H9 (cell line): ENCODE measurements around the gene CORO2B. TPM values are rescaled to one million over a fixed set of nuclear protein-coding genes. Genes with fewer than 3 reads are reported as not detected.

ENCODE experiments used
- DNase-seq: peaks from one replicate; pipeline ENCODE4 v3.0.0-alpha.2; 2017
- H2AFZ ChIP-seq: one replicate; pipeline ENCODE4 v1.6.1; 2013; ENCODE audit warnings: mild to moderate bottlenecking, low read length, control low read depth, moderate library complexity
- H2AK5ac ChIP-seq: 2 replicates; pipeline ENCODE4 v1.6.1; 2013; ENCODE audit warnings: low read length, control low read depth, mixed read lengths; ENCODE audit not compliant: insufficient read length
- H2BK120ac ChIP-seq: one replicate; pipeline ENCODE4 v1.6.1; 2013; ENCODE audit warnings: low read depth, mild to moderate bottlenecking, low read length, control low read depth, inconsistent platforms; ENCODE audit not compliant: poor library complexity, severe bottlenecking
- H2BK12ac ChIP-seq: 2 replicates; pipeline ENCODE4 v1.6.1; 2013; ENCODE audit warnings: low read length, control low read depth, mixed read lengths, low read depth; ENCODE audit not compliant: insufficient read length
- H2BK15ac ChIP-seq: 2 replicates; pipeline ENCODE4 v1.6.1; 2013; ENCODE audit warnings: low read depth, low read length, control low read depth
- H2BK20ac ChIP-seq: one replicate; pipeline ENCODE4 v1.6.1; 2013; ENCODE audit warnings: low read depth, mild to moderate bottlenecking, low read length, control low read depth, inconsistent platforms; ENCODE audit not compliant: poor library complexity, severe bottlenecking
- H2BK5ac ChIP-seq: 2 replicates; pipeline ENCODE4 v1.6.1; 2013; ENCODE audit warnings: low read length, control low read depth, mixed read lengths; ENCODE audit not compliant: insufficient read length
- H3K14ac ChIP-seq: 2 replicates; pipeline ENCODE4 v1.6.1; 2013; ENCODE audit warnings: low read length, control low read depth; ENCODE audit not compliant: insufficient read depth
- H3K18ac ChIP-seq: 2 replicates; pipeline ENCODE4 v1.6.1; 2013; ENCODE audit warnings: low read depth, mild to moderate bottlenecking, mixed read lengths, low read length, control low read depth; ENCODE audit not compliant: insufficient read length
- H3K23ac ChIP-seq: 2 replicates; pipeline ENCODE4 v1.6.1; 2013; ENCODE audit warnings: low read length, control low read depth, mixed read lengths, low read depth; ENCODE audit not compliant: insufficient read length
- H3K23me2 ChIP-seq: 2 replicates; pipeline ENCODE4 v1.6.1; 2013; ENCODE audit warnings: low read depth, mild to moderate bottlenecking, mixed read lengths, low read length, control low read depth; ENCODE audit not compliant: insufficient read length, poor library complexity, severe bottlenecking
- H3K27ac ChIP-seq: 2 replicates; pipeline ENCODE4 v1.5.1; 2013; ENCODE audit warnings: low read length, control low read depth, mixed read lengths, low read depth; ENCODE audit not compliant: insufficient read length
- H3K27me3 ChIP-seq: 2 replicates; pipeline ENCODE4 v1.6.1; 2013; ENCODE audit warnings: low read length, control low read depth, inconsistent platforms; ENCODE audit not compliant: insufficient read depth
- H3K4ac ChIP-seq: 2 replicates; pipeline ENCODE4 v1.6.1; 2013; ENCODE audit warnings: low read depth, mild to moderate bottlenecking, control low read depth, inconsistent platforms, low read length, moderate library complexity
- H3K4me1 ChIP-seq: 2 replicates; pipeline ENCODE4 v1.6.1; 2013; ENCODE audit warnings: low read length, control low read depth, inconsistent platforms; ENCODE audit not compliant: insufficient read depth
- H3K4me2 ChIP-seq: 2 replicates; pipeline ENCODE4 v1.6.1; 2013; ENCODE audit warnings: low read length, control low read depth, mixed read lengths; ENCODE audit not compliant: insufficient read length, insufficient read depth
- H3K56ac ChIP-seq: 2 replicates; pipeline ENCODE4 v1.6.1; 2013; ENCODE audit warnings: low read depth, mild to moderate bottlenecking, mixed read lengths, low read length, control low read depth; ENCODE audit not compliant: insufficient read length
- H3K79me1 ChIP-seq: 2 replicates; pipeline ENCODE4 v1.6.1; 2013; ENCODE audit warnings: low read depth, mild to moderate bottlenecking, moderate library complexity, low read length, control low read depth, inconsistent platforms; ENCODE audit not compliant: insufficient read depth, poor library complexity, severe bottlenecking
- H3K79me2 ChIP-seq: 2 replicates; pipeline ENCODE4 v1.6.1; 2013; ENCODE audit warnings: low read length, control low read depth, inconsistent platforms; ENCODE audit not compliant: insufficient read depth
- H3K9ac ChIP-seq: 2 replicates; pipeline ENCODE4 v1.6.1; 2013; ENCODE audit warnings: low read length, control low read depth, mixed read lengths; ENCODE audit not compliant: insufficient read length; ENCODE audit errors: extremely low read depth
- H3K9me3 ChIP-seq: one replicate; pipeline ENCODE4 v1.6.1; 2013; ENCODE audit warnings: low read depth, low read length, inconsistent platforms; ENCODE audit not compliant: control insufficient read depth
- H3T11ph ChIP-seq: one replicate; pipeline ENCODE4 v1.6.1; 2013; ENCODE audit warnings: mild to moderate bottlenecking, low read length, control low read depth, inconsistent platforms
- H4K20me1 ChIP-seq: one replicate; pipeline ENCODE4 v1.6.1; 2013; ENCODE audit not compliant: control insufficient read depth, insufficient read length, insufficient read depth
- H4K5ac ChIP-seq: 2 replicates; pipeline ENCODE4 v1.6.1; 2013; ENCODE audit warnings: low read depth, mild to moderate bottlenecking, mixed read lengths, low read length, control low read depth; ENCODE audit not compliant: insufficient read length
- H4K8ac ChIP-seq: replicated peaks from 2 replicates; pipeline ENCODE4 v1.6.1; 2013; ENCODE audit warnings: low read length, control low read depth, mixed read lengths, low read depth; ENCODE audit not compliant: insufficient read length
- H4K91ac ChIP-seq: 2 replicates; pipeline ENCODE4 v1.6.1; 2013; ENCODE audit warnings: low read depth, mild to moderate bottlenecking, moderate library complexity, mixed read lengths, low read length, control low read depth; ENCODE audit not compliant: insufficient read length
- H3K27ac Mint-ChIP-seq, 3 experiments: 2 replicates in 2 of 3; 3 replicates in 1 of 3; pipeline ENCODE4 v1.8.0; 2020 to 2021; ENCODE audit warnings: mixed read lengths in 3 of 3, mild to moderate bottlenecking in 1 of 3, moderate library complexity in 1 of 3
- H3K27me3 Mint-ChIP-seq: 2 replicates; pipeline ENCODE4 v1.8.0; 2021; ENCODE audit warnings: low read depth, mild to moderate bottlenecking, moderate library complexity, mixed read lengths
- H3K36me3 Mint-ChIP-seq, 3 experiments: 2 replicates in 2 of 3; 3 replicates in 1 of 3; pipeline ENCODE4 v1.8.0; 2020 to 2021; ENCODE audit warnings: low read depth in 3 of 3, mixed read lengths in 3 of 3; ENCODE audit not compliant: insufficient read depth in 1 of 3
- H3K4me1 Mint-ChIP-seq, 2 experiments: 2 replicates each; pipeline ENCODE4 v1.8.0; 2020; ENCODE audit warnings: mixed read lengths in 2 of 2
- H3K4me3 Mint-ChIP-seq, 2 experiments: 2 replicates in 1 of 2; 3 replicates in 1 of 2; pipeline ENCODE4 v1.8.0; 2020 to 2021; ENCODE audit warnings: mild to moderate bottlenecking in 2 of 2, mixed read lengths in 2 of 2, moderate library complexity in 1 of 2
- H3K9me3 Mint-ChIP-seq, 2 experiments: 2 replicates in 1 of 2; 3 replicates in 1 of 2; pipeline ENCODE4 v1.8.0; 2020; ENCODE audit warnings: mild to moderate bottlenecking in 2 of 2, mixed read lengths in 2 of 2, moderate library complexity in 1 of 2
- WGBS: extraction: QIAGEN DNeasy Blood & Tissue Kit; methylation state at CpG from one replicate; pipeline ENCODE4 v1.1.7; 2013; ENCODE audit warnings: missing lambda C conversion rate, low lambda C conversion rate, mixed read lengths; ENCODE audit not compliant: insufficient read length; ENCODE audit errors: extremely low coverage; 5-methylcytosine and 5-hydroxymethylcytosine counted together
- total RNA-seq: library from RNA; stranded (reverse); gene quantifications from 2 replicates; pipeline ENCODE4 v1.2.1, GENCODE V29; 2021
- TF ChIP-seq, protein P1 (sequence below): fragments of 200-600 bp; sonication (generic); conservative IDR thresholded peaks from 3 replicates; pipeline ENCODE4 v1.8.0; 2021; ENCODE audit warnings: antibody characterized with exemption, mild to moderate bottlenecking

CORO2B gene
- total RNA-seq, 1 experiment from 2014 or later = 3.1 TPM

GRCh38 chr15:68552773-68553172, 26.0 kb upstream of the CORO2B start:
- H3K9me3 ChIP-seq = no peaks in the 10 kb centered on the region
- no peaks in the 10 kb centered on the region for H3K23me2 ChIP-seq
- no peaks in the 10 kb centered on the region for H3K27me3 ChIP-seq
- H3K27ac Mint-ChIP-seq = peak overlapping the region in 1 of 3 experiments; percentile 20; a peak in 1 of 7 replicates
- H2BK5ac ChIP-seq = no peak overlapping the region
- H4K8ac ChIP-seq = no peak overlapping the region
- peaks cover 33% of the 10 kb centered on the region for H3K27me3 Mint-ChIP-seq
- H3K4me1 Mint-ChIP-seq = peaks cover 3 to 5% of the 10 kb centered on the region in 2 experiments
- H3K27ac ChIP-seq = no peak overlapping the region
- no peak overlapping the region for H3K4me2 ChIP-seq
- H4K20me1 ChIP-seq = no peaks in the 10 kb centered on the region
- no peaks in the 10 kb centered on the region for H3K79me1 ChIP-seq
- H3K18ac ChIP-seq = no peak overlapping the region
- H3T11ph ChIP-seq = no peak overlapping the region
- H3K36me3 Mint-ChIP-seq = no peaks in the 10 kb centered on the region
- H3K4me1 ChIP-seq = no peaks in the 10 kb centered on the region
- H3K79me2 ChIP-seq = no peaks in the 10 kb centered on the region
- H3K23ac ChIP-seq = no peak overlapping the region
- TF ChIP-seq, protein P1, sequence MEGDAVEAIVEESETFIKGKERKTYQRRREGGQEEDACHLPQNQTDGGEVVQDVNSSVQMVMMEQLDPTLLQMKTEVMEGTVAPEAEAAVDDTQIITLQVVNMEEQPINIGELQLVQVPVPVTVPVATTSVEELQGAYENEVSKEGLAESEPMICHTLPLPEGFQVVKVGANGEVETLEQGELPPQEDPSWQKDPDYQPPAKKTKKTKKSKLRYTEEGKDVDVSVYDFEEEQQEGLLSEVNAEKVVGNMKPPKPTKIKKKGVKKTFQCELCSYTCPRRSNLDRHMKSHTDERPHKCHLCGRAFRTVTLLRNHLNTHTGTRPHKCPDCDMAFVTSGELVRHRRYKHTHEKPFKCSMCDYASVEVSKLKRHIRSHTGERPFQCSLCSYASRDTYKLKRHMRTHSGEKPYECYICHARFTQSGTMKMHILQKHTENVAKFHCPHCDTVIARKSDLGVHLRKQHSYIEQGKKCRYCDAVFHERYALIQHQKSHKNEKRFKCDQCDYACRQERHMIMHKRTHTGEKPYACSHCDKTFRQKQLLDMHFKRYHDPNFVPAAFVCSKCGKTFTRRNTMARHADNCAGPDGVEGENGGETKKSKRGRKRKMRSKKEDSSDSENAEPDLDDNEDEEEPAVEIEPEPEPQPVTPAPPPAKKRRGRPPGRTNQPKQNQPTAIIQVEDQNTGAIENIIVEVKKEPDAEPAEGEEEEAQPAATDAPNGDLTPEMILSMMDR = no peak
- no peak overlapping the region for H3K9ac ChIP-seq
- WGBS = no CpG with 5 or more reads among the region's 6 CpGs
- no peak for DNase-seq
- no peak overlapping the region for H2BK120ac ChIP-seq
- H3K4ac ChIP-seq = no peak overlapping the region
- no peak overlapping the region for H4K5ac ChIP-seq
- no peaks in the 10 kb centered on the region for H3K9me3 Mint-ChIP-seq
- no peak overlapping the region for H3K4me3 Mint-ChIP-seq
- H3K14ac ChIP-seq = no peak overlapping the region
- no peak overlapping the region for H4K91ac ChIP-seq
- no peak overlapping the region for H2AK5ac ChIP-seq
- no peak overlapping the region for H2AFZ ChIP-seq
- no peak overlapping the region for H3K56ac ChIP-seq
- H2BK20ac ChIP-seq = no peak overlapping the region
- no peak overlapping the region for H2BK12ac ChIP-seq
- no peak overlapping the region for H2BK15ac ChIP-seq
